Stomach (tissue), 9 donors: ENCODE data around the gene SMC1B. TPM values are rescaled to one million over a fixed set of nuclear protein-coding genes. Genes with fewer than 3 reads are reported as not detected.

Experiments
- DNase-seq, 2 donors: peaks; one replicate each; pipeline versions ENCODE4 v3.0.0 to v3.0.0-alpha.2; 2013 to 2019
- H3K27ac ChIP-seq, 5 donors: fragments of 200-600 bp in 4 of 5; sonication (generic) in 4 of 5; one replicate each; pipeline ENCODE4 v1.5.1; 2013 to 2019; ENCODE audit warnings: mild to moderate bottlenecking in 1 of 5, moderate library complexity in 1 of 5
- H3K27me3 ChIP-seq, 3 donors: fragments of 200-600 bp; sonication (generic); one replicate each; pipeline ENCODE4 v1.5.1; 2017 to 2019; ENCODE audit warnings: mixed run types in 1 of 3
- H3K36me3 ChIP-seq, 4 donors: fragments of 200-600 bp; sonication (generic); 1 replicate in 3 of 4; 2 replicates in 1 of 4; pipeline ENCODE4 v1.5.1; 2016 to 2019
- H3K4me1 ChIP-seq, 4 donors: fragments of 200-600 bp; sonication (generic); one replicate each; pipeline ENCODE4 v1.5.1; 2016 to 2019
- H3K4me3 ChIP-seq, 4 donors: fragments of 200-600 bp; sonication (generic) in 3 of 4; one replicate each; pipeline ENCODE4 v1.5.1; 2016 to 2019; ENCODE audit warnings: mild to moderate bottlenecking in 1 of 4
- H3K9me3 ChIP-seq, 4 donors: fragments of 200-600 bp; sonication (generic); one replicate each; pipeline ENCODE4 v1.5.1; 2016 to 2019
- CTCF ChIP-seq, 7 experiments: fragments of 450-650 bp in 4 of 7; fragments of 200-600 bp in 3 of 7; sonication (generic) in 3 of 7; IDR thresholded peaks; one replicate each; pipeline ENCODE4 v1.5.1; 2016 to 2019; ENCODE audit warnings: antibody characterized with exemption in 7 of 7, control low read depth in 2 of 7, mild to moderate bottlenecking in 1 of 7
- EP300 ChIP-seq: sonication (generic); formaldehyde crosslinking; IDR thresholded peaks from one replicate; pipeline ENCODE4 v1.6.1; 2017; ENCODE audit warnings: antibody characterized with exemption
- POLR2A ChIP-seq, 4 donors: fragments of 450-650 bp; IDR thresholded peaks; one replicate each; pipeline ENCODE4 v1.6.1; 2016; ENCODE audit warnings: antibody characterized with exemption in 4 of 4, control low read depth in 2 of 4, mild to moderate bottlenecking in 1 of 4, moderate library complexity in 1 of 4
- POLR2AphosphoS5 ChIP-seq, 3 donors: sonication (generic); formaldehyde crosslinking; IDR thresholded peaks; one replicate each; pipeline ENCODE4 v1.6.1; 2016; ENCODE audit warnings: antibody characterized with exemption in 3 of 3
- WGBS, 5 donors: extraction: QIAGEN DNeasy Blood & Tissue Kit in 3 of 5; methylation state at CpG; one replicate each; pipeline versions ENCODE4 v1.1.5 to v1.1.7; 2013 to 2018; 5-methylcytosine and 5-hydroxymethylcytosine counted together
- intact Hi-C: fragments of 100-400 bp; cut with DNase I; formaldehyde crosslinking; loops from one replicate; pipeline ENCODE4 v1.15.1; 2023; ENCODE audit warnings: low total_unique reads
- polyA plus RNA-seq, 3 donors: library from polyadenylated mRNA; stranded (reverse); fragments of 200-250 nt; gene quantifications; one replicate each; pipeline ENCODE4 v1.2.3, GENCODE V29; 2013
- total RNA-seq, 5 donors: library from RNA; depleted of rRNA; stranded (reverse); fragments of >200 nt; gene quantifications; one replicate each; pipeline versions ENCODE4 v1.1.0 to v1.2.3, GENCODE V29; 2014 to 2016
- donor health status: healthy with polysubstance abuse.
- donor health status: Bipolar disorder and iron deficiency.
- donor health status: healthy.

SMC1B gene
- total and polyA plus RNA-seq, 8 donors: 0.05 TPM; not detected in 7

DNA sequence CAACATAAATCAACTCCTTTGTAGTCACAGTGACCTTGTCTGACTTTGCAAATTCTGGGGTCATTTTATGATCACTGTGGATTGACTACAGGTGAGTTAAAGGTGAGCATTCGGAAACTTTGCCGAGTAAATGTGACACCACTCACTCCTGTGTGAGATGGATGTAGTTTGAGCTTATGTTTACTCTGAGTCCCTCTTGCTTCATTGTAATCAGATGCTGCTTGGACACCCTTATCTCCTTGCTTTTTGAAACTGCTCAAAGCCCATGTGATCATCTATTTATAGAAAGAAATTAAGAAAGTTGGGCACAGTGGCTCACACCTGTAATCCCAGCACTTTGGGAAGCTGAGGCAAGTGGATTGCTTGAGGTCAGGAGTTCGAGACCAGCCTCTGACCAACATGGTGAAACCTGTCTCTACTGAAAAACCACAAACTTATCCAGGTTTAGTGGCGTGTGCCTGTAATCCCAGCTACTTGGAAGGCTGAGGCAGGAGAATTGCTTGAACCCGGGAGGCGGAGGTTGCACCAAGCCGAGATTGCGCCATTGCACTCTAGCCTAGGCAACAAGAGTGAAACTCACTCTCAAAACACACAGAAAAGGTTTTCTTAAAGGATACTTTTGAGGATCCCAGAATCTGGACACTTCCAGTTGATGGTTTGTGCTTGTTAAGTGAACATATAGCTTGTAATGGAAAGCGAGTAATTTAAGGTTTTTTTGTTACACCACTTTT, 96.4 kb downstream of the SMC1B start:
- 74 to 89% (median 85%) methylated on average over 9 of the region's 9 CpGs for WGBS, 5 donors
- Histone ChIP-seq H3K4me1 (peaks cover 30 to 92% (median 60%) of the 10 kb centered on the region in 4 donors), H3K27ac (peak overlapping the region; percentile 20 to 91 (median 82)), H3K4me3 (no peak overlapping the region), H3K9me3 (no peaks in the 10 kb centered on the region), H3K27me3 (no peaks in the 10 kb centered on the region), H3K36me3 (peaks cover 0 to 9% (median 0%) of the 10 kb centered on the region in 4 donors)
- TF ChIP-seq POLR2AphosphoS5 (IDR thresholded peaks at IDR 0.05) (no peak), POLR2A (IDR thresholded peaks at IDR 0.05) (no peak), CTCF (IDR thresholded peaks at IDR 0.05) (no peak), EP300 (no peak)
- intact Hi-C loops: no loop called here
- no peak for DNase-seq

DNA sequence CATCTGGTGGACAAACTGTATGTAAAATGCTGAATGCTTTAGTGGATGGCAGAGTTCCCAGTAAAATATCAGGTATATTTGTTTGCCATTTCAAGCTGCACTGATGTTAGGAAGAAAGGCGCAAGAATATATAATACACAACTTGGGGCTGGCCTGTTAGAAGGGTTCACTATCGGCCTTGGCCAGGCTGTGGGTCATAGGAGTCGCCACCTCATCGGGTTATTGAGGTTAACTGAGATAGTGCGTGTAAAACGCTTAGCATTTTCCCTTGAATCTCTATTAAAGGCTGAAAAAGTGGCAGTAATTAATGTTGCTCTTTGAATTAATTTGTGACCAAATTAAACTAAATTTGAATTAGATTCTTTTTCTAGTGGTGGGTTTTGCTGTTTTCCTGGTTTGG, 98.6 kb downstream of the SMC1B start:
- DNase-seq: no peak
- intact Hi-C loops: no loop called here
- TF ChIP-seq POLR2AphosphoS5 (IDR thresholded peaks at IDR 0.05) (no peak), CTCF (IDR thresholded peaks at IDR 0.05) (no peak)

DNA sequence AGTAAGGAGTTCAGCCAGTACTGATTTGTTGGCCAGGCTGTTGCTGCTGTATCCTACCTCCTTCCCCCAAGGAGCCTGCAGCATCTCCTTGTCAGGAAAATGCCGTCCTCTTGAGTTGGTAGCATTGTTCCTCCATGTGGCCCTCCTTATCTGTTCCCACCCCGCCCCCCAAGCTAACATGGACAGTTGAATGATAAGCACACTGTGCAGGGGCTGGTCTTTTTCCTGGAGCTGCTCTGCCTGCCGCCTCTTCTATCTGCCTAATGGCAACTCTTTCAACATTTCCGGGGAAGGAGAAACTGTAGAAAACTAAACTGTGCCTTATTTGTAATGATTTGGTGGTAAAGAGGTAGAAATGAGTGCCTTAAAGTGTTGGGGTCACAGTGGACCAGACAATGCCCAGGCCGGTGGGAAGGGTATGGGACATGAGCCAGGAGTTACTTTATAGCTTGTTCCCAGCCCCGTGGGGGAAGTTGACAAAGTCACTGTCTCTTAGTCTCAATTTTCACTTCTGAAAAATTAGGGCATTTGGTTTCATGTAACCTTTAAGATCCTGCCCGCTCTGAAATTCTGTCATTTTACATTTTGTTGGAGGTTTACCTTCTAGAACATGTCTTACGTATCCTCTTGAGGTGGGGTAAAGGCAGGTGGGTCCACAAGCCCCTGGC, 99.2 kb downstream of the SMC1B start:
- no peak for DNase-seq
- Histone ChIP-seq H3K36me3 (peaks cover 0 to 9% (median 0%) of the 10 kb centered on the region in 4 donors), H3K4me3 (peak overlapping the region in 1 of 4 donors; percentile 6), H3K4me1 (peaks cover 47 to 88% (median 68%) of the 10 kb centered on the region in 4 donors), H3K27me3 (no peaks in the 10 kb centered on the region), H3K27ac (peak overlapping the region; percentile 69 to 80 (median 76)), H3K9me3 (no peaks in the 10 kb centered on the region)
- intact Hi-C loops: no loop called here
- WGBS, 5 donors: 27 to 50% (median 43%) methylated on average over 8 of the region's 8 CpGs
- no peak for TF ChIP-seq POLR2AphosphoS5 (IDR thresholded peaks at IDR 0.05)
- no peak for TF ChIP-seq EP300
- TF ChIP-seq CTCF (IDR thresholded peaks at IDR 0.05): no peak
- TF ChIP-seq POLR2A (IDR thresholded peaks at IDR 0.05): no peak

More for the DNA sequence above, 98.6 kb downstream of the SMC1B start:
- Histone ChIP-seq H3K36me3 (peaks cover 0 to 9% (median 0%) of the 10 kb centered on the region in 4 donors), H3K4me1 (peaks cover 48 to 92% (median 70%) of the 10 kb centered on the region in 4 donors), H3K4me3 (no peak overlapping the region), H3K27ac (peak overlapping the region; percentile 69 to 80 (median 76)), H3K27me3 (no peaks in the 10 kb centered on the region), H3K9me3 (no peaks in the 10 kb centered on the region)
- 33 to 64% (median 59%) methylated on average over 6 of the region's 6 CpGs for WGBS, 5 donors

DNA sequence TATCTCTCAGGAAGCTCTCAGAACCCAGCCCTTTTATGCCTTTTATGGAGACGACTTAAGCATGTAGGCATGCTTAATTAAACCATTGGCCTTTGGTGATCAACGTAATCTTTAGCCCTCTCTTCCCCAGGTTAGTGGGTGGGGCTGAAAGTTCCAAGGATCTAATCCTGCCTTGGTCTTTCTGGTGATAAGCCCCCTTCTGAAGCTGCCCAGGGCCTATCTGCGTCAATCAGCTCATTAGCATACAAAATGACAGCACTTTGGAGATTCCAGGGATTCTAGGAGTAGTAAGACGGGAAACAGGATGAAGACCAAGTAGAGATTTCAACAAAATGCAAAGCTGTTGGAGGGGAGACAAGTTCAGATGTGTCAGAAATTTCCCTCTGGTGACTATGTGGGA, 100.5 kb downstream of the SMC1B start:
- 60 to 78% (median 67%) methylated on average over 4 of the region's 4 CpGs for WGBS, 5 donors
- peak overlapping the region in 4 of 5 donors; percentile 35 to 78 (median 74) for H3K27ac ChIP-seq
- H3K4me1 ChIP-seq: peaks cover 40 to 81% (median 60%) of the 10 kb centered on the region in 4 donors
- no peaks in the 10 kb centered on the region for H3K9me3 ChIP-seq
- H3K27me3 ChIP-seq: no peaks in the 10 kb centered on the region
- peaks cover 0 to 9% (median 0%) of the 10 kb centered on the region in 4 donors for H3K36me3 ChIP-seq
- no peak for DNase-seq
- TF ChIP-seq EP300: no peak
- no peak for TF ChIP-seq POLR2AphosphoS5 (IDR thresholded peaks at IDR 0.05)
- TF ChIP-seq CTCF (IDR thresholded peaks at IDR 0.05): no peak
- TF ChIP-seq POLR2A (IDR thresholded peaks at IDR 0.05): no peak
- intact Hi-C loops: no loop called here
- H3K4me3 ChIP-seq: no peak overlapping the region
